ENCODE data around the gene ABHD16A.

ABHD16A gene

GRCh38 chr6:31729979-31730630 is 27.0 kb upstream of the ABHD16A start:
- TF ChIP-seq POLR2A (IDR thresholded peaks at IDR 0.05; ENCODE audit: low read depth, low read length): peak; percentile 43; the same call in 1 of the 2 replicates
- no peak for TF ChIP-seq TAF1 (IDR thresholded peaks at IDR 0.05; ENCODE audit: borderline replicate concordance, low read depth, low read length)
- TF ChIP-seq POLR2AphosphoS5 (IDR thresholded peaks at IDR 0.05; ENCODE audit: low read depth, low read length): no peak
- FAIRE-seq (peak; percentile 56), DNase-seq (ENCODE audit: insufficient read length) (peak; percentile 69)

DNA sequence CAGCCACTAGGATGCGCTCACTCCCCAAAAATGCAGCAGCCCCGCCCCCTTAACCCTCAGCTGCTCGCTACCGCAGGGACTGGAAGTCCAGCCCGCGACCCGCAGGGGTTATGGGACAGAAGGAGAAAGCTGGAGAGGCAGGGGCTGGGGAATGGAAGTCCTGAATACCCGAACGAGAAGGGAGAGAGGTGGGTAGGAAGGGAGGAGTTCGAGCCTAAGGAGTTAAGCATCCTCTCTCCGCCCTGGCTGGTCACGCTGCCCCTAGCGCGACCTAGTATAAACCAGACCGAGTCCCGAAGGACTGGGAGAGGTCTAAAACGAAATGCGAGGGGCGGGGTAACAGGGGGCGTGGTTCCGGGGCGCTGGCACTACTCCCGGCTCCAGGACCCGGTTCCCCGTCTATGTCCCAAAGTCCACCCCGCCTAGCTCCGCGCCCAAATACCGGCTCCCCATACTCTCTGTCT is 26.4 kb upstream of the ABHD16A start:
- TF ChIP-seq POLR2A (IDR thresholded peaks at IDR 0.05; ENCODE audit: low read depth, low read length) (0 out of 2 replicates have a peak, but pooled peaks have one; percentile 47), TAF1 (IDR thresholded peaks at IDR 0.05; ENCODE audit: borderline replicate concordance, low read depth, low read length) (no peak)
- DNase-seq (ENCODE audit: insufficient read length) (peak; percentile 70), FAIRE-seq (peak; percentile 9)

- FAIRE-seq: no peak
- TF ChIP-seq TAF1 (IDR thresholded peaks at IDR 0.05; ENCODE audit: borderline replicate concordance, low read depth, low read length): no peak
- no peak for TF ChIP-seq POLR2A (IDR thresholded peaks at IDR 0.05; ENCODE audit: low read depth, low read length)
- TF ChIP-seq POLR2AphosphoS5 (IDR thresholded peaks at IDR 0.05; ENCODE audit: low read depth, low read length): no peak
- DNase-seq (ENCODE audit: insufficient read length): no peak
Observed at GRCh38 chr6:31728767-31729514, 25.8 kb upstream of the ABHD16A start, which contains the start of gene DDAH2. Gene DDAH2, minus strand, starts transcription at chr6:31729299. Its CDS starts 138 bp downstream, at chr6:31729161.

GRCh38 chr6:31727717-31728671 is 24.9 kb upstream of the ABHD16A start:
- no peak for FAIRE-seq
- TF ChIP-seq POLR2AphosphoS5 (IDR thresholded peaks at IDR 0.05; ENCODE audit: low read depth, low read length) (no peak), TAF1 (IDR thresholded peaks at IDR 0.05; ENCODE audit: borderline replicate concordance, low read depth, low read length) (no peak), POLR2A (IDR thresholded peaks at IDR 0.05; ENCODE audit: low read depth, low read length) (no peak)
- DNase-seq (ENCODE audit: insufficient read length): no peak

GRCh38 chr6:31727034-31727716 is 24.1 kb upstream of the ABHD16A start:
- DNase-seq (ENCODE audit: insufficient read length) (peak; percentile 83), FAIRE-seq (peak; percentile 98)
- no peak; the same call in 1 of the 2 replicates for TF ChIP-seq POLR2A (IDR thresholded peaks at IDR 0.05; ENCODE audit: low read depth, low read length)
- no peak for TF ChIP-seq TAF1 (IDR thresholded peaks at IDR 0.05; ENCODE audit: borderline replicate concordance, low read depth, low read length)
- no peak for TF ChIP-seq POLR2AphosphoS5 (IDR thresholded peaks at IDR 0.05; ENCODE audit: low read depth, low read length)

- FAIRE-seq: no peak
- DNase-seq (ENCODE audit: insufficient read length): no peak
- no peak for TF ChIP-seq POLR2A (IDR thresholded peaks at IDR 0.05; ENCODE audit: low read depth, low read length)
- no peak for TF ChIP-seq TAF1 (IDR thresholded peaks at IDR 0.05; ENCODE audit: borderline replicate concordance, low read depth, low read length)
- no peak for TF ChIP-seq POLR2AphosphoS5 (IDR thresholded peaks at IDR 0.05; ENCODE audit: low read depth, low read length)
Observed at GRCh38 chr6:31725502-31726350, 22.6 kb upstream of the ABHD16A start.

- no peak for TF ChIP-seq POLR2AphosphoS5 (IDR thresholded peaks at IDR 0.05; ENCODE audit: low read depth, low read length)
- TF ChIP-seq TAF1 (IDR thresholded peaks at IDR 0.05; ENCODE audit: borderline replicate concordance, low read depth, low read length): no peak
- TF ChIP-seq POLR2A (IDR thresholded peaks at IDR 0.05; ENCODE audit: low read depth, low read length): no peak
- no peak for FAIRE-seq
- no peak for DNase-seq (ENCODE audit: insufficient read length)
Observed at GRCh38 chr6:31723980-31724691, 21.0 kb upstream of the ABHD16A start.

GRCh38 chr6:31723245-31723979 is 20.3 kb upstream of the ABHD16A start, which contains the start of gene MPIG6B:
Gene MPIG6B, plus strand, starts transcription at chr6:31723373. Its CDS starts 11 bp downstream, at chr6:31723384.
- no peak for FAIRE-seq
- TF ChIP-seq POLR2A (IDR thresholded peaks at IDR 0.05; ENCODE audit: low read depth, low read length) (no peak), TAF1 (IDR thresholded peaks at IDR 0.05; ENCODE audit: borderline replicate concordance, low read depth, low read length) (no peak), POLR2AphosphoS5 (IDR thresholded peaks at IDR 0.05; ENCODE audit: low read depth, low read length) (no peak)
- DNase-seq (ENCODE audit: insufficient read length): no peak

GRCh38 chr6:31722173-31722572 is 19.0 kb upstream of the ABHD16A start:
- FAIRE-seq: no peak
- TF ChIP-seq TAF1 (IDR thresholded peaks at IDR 0.05; ENCODE audit: borderline replicate concordance, low read depth, low read length): no peak
- no peak for TF ChIP-seq POLR2A (IDR thresholded peaks at IDR 0.05; ENCODE audit: low read depth, low read length)
- no peak for TF ChIP-seq POLR2AphosphoS5 (IDR thresholded peaks at IDR 0.05; ENCODE audit: low read depth, low read length)
- DNase-seq (ENCODE audit: insufficient read length): no peak

All from GM12892 (cell line).